Right ventricle myocardium superior (tissue), 1 donor: ENCODE results near the gene ATF7IP. TPM values are rescaled to one million over a fixed set of nuclear protein-coding genes. Genes with fewer than 3 reads are reported as not detected.

Experiments used
- ATAC-seq: fragments of 200-7000 bp; cut with Tn5 transposase; one replicate; pipeline ENCODE4 v1.9.1; 2020; ENCODE audit warnings: mild to moderate bottlenecking; ENCODE audit not compliant: poor library complexity
- DNase-seq: peaks from one replicate; pipeline ENCODE4 v3.0.0-alpha.2; 2020
- intact Hi-C: fragments of 100-400 bp; cut with DNase I; formaldehyde crosslinking; loops from one replicate; pipeline ENCODE4 v1.11.2; 2022
- total RNA-seq: library from RNA; stranded (reverse); fragmentation: NEBNext Ultra II Directional; extraction: Animal tissue kit (Norgen Biotek cat#: 25700); gene quantifications from one replicate; pipeline ENCODE4 v1.2.1, GENCODE V29; 2021
- donor health status: DM: no; HTN: yes; CAD: no; lungs with severe emphysema.

The ATF7IP gene
- total RNA-seq, 1 donor from 2014 or later, result 52.7 TPM

- intact Hi-C loops, result no loop called here
- no peak for ATAC-seq
- no peak for DNase-seq
Measured at GRCh38 chr12:14525964-14526363, 160.5 kb downstream of the ATF7IP start.

GRCh38 chr12:14532152-14532551 lies 166.7 kb downstream of the ATF7IP start:
- ATAC-seq (no peak), DNase-seq (no peak)
- intact Hi-C loops, result no loop called here

- ATAC-seq (no peak), DNase-seq (no peak)
- intact Hi-C loops, result no loop called here
Measured at GRCh38 chr12:14537088-14537487, 171.6 kb downstream of the ATF7IP start.

DNA sequence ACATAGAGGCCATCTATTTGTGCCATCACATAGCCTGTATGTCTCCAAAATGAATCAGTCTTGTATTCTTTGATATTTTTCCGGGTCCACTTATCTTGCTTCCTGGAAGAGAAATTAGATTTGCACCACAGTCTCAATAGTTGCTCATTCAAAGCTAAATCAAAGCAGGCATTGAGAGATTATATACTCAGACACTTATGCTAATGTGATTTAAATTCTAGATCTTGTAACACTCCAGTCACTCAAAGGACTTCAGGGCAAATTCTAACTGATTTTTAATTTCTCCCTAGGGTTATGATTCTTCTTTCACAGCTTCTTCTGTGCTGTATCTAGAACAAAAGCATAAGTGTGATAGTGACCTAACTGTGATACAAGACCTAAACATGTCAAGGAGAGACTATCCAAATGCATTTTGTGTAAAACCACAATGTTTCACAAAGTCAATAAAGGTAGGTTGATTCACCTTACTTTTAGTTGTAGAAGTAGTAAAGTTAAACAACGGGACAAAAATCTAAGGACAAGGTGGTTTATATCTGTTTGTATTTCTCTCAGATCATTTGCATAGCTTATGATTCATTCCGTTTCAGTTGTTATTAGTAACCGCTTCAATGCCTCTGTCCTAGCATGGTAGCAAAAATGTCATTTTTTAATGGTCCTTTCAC lies 175.4 kb downstream of the ATF7IP start:
- DNase-seq, result no peak
- ATAC-seq, result no peak
- intact Hi-C loops, result no loop called here

DNA sequence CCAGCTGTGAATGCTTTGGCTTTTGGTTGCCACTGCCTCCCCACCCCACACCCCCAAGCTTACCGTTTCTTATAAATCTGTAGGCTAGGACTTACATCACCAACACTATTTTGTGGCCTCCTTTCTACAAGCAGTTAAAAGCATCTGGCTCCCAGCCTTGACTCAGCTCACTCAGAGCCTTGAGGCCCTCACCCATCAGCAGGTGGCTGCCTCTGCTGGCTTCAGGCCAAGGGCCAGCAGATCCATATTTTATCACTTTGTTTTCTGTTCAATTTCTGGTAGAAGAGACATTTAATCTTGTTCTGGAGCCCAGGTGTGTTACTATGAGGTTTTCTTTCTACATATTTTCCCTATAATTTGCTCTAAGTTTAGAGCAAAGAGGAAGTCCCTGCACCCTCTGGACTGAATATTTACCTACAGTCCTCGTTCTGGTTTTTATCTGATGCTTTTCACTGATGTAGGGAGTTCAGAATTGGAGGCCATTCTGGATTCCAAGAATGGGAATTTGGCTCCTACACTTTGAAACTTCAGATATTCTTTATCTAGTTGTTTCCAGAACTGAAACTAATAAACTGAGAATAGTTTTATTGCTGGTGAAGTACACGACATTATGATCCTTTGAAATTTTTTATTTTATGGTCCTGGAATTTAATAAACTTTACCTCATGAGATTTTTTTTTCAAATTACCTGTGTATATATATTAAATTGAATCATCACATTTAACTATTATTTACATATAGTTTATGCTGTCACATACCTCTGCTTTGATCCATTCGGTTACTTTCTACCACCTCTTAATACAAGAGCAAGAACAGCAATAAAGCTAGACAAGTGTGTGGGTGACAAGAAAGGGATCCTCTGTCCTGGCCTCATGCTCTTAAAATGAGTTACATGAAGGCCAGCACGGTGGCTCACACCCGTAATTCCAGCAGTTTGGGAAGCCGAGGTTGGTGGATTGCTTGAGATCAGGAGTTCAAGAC lies 180.0 kb downstream of the ATF7IP start:
- ATAC-seq (no peak), DNase-seq (no peak)
- intact Hi-C loops, result no loop called here

GRCh38 chr12:14547571-14547970 lies 182.1 kb downstream of the ATF7IP start:
- intact Hi-C loops, result no loop called here
- DNase-seq, result no peak
- no peak for ATAC-seq

- ATAC-seq (no peak), DNase-seq (no peak)
- intact Hi-C loops, result no loop called here
Measured at GRCh38 chr12:14548609-14549008, 183.1 kb downstream of the ATF7IP start.

Other genes starting within 250 kb of the ATF7IP start
- 23.8 TPM for gene PLBD1, start 202.2 kb downstream of the ATF7IP start, total RNA-seq